Parathyroid adenoma (tissue), 2 donors: ENCODE results near the gene SPEG.

Experiments used
- H2AFZ ChIP-seq: fragments of 300-600 bp; sonication (generic); one replicate; pipeline ENCODE4 v1.7.0; 2017; ENCODE audit warnings: antibody characterized with exemption, mild to moderate bottlenecking
- H3K27ac ChIP-seq: fragments of 300-600 bp; sonication (generic); one replicate; pipeline ENCODE4 v1.7.0; 2017
- H3K27me3 ChIP-seq: fragments of 300-600 bp; sonication (generic); one replicate; pipeline ENCODE4 v1.7.0; 2017; ENCODE audit warnings: low read length; ENCODE audit not compliant: control insufficient read depth, insufficient read depth
- H3K36me3 ChIP-seq: fragments of 300-600 bp; sonication (generic); one replicate; pipeline ENCODE4 v1.7.0; 2017; ENCODE audit warnings: low read length; ENCODE audit not compliant: control insufficient read depth, insufficient read depth
- H3K4me1 ChIP-seq: fragments of 300-600 bp; sonication (generic); one replicate; pipeline ENCODE4 v1.7.0; 2017; ENCODE audit warnings: control low read depth
- H3K4me2 ChIP-seq: fragments of 300-600 bp; sonication (generic); one replicate; pipeline ENCODE4 v1.7.0; 2017; ENCODE audit warnings: low read length
- H3K4me3 ChIP-seq: fragments of 300-600 bp; sonication (generic); one replicate; pipeline ENCODE4 v1.7.0; 2017; ENCODE audit warnings: low read depth, low read length
- H3K79me2 ChIP-seq: fragments of 300-600 bp; sonication (generic); one replicate; pipeline ENCODE4 v1.7.0; 2017; ENCODE audit warnings: control low read depth
- H3K9ac ChIP-seq: fragments of 300-600 bp; sonication (generic); one replicate; pipeline ENCODE4 v1.7.0; 2017; ENCODE audit warnings: mild to moderate bottlenecking
- H3K9me3 ChIP-seq: fragments of 300-600 bp; sonication (generic); one replicate; pipeline ENCODE4 v1.7.0; 2017; ENCODE audit warnings: low read length; ENCODE audit not compliant: control insufficient read depth
- CTCF ChIP-seq: fragments of 300-600 bp; sonication (generic); IDR thresholded peaks from one replicate; pipeline ENCODE4 v1.7.0; 2017; ENCODE audit warnings: antibody characterized with exemption, mild to moderate bottlenecking
- donor health status: primary hyperparathyroidism.

SPEG gene

GRCh38 chr2:219478916-219479315 is 44.3 kb downstream of the SPEG start:
- H3K9ac ChIP-seq = no peak overlapping the region
- H3K9me3 ChIP-seq = no peaks in the 10 kb centered on the region
- no peaks in the 10 kb centered on the region for H3K36me3 ChIP-seq
- H3K4me3 ChIP-seq = no peak overlapping the region
- no peaks in the 10 kb centered on the region for H3K79me2 ChIP-seq
- H3K4me1 ChIP-seq = no peaks in the 10 kb centered on the region
- no peak overlapping the region for H3K4me2 ChIP-seq
- H3K27me3 ChIP-seq = no peaks in the 10 kb centered on the region
- no peak for TF ChIP-seq CTCF
- H2AFZ ChIP-seq = no peak overlapping the region
- no peak overlapping the region for H3K27ac ChIP-seq

GRCh38 chr2:219480004-219480403 is 45.4 kb downstream of the SPEG start:
- no peak overlapping the region for H3K4me2 ChIP-seq
- H3K79me2 ChIP-seq = no peaks in the 10 kb centered on the region
- H3K9me3 ChIP-seq = no peaks in the 10 kb centered on the region
- H3K9ac ChIP-seq = no peak overlapping the region
- TF ChIP-seq CTCF = no peak
- no peaks in the 10 kb centered on the region for H3K27me3 ChIP-seq
- no peaks in the 10 kb centered on the region for H3K36me3 ChIP-seq
- H2AFZ ChIP-seq = no peak overlapping the region
- H3K27ac ChIP-seq = no peak overlapping the region
- no peaks in the 10 kb centered on the region for H3K4me1 ChIP-seq
- H3K4me3 ChIP-seq = no peak overlapping the region

GRCh38 chr2:219482674-219483405 is 48.2 kb downstream of the SPEG start:
- Histone ChIP-seq H3K27me3 (no peaks in the 10 kb centered on the region), H3K9me3 (no peaks in the 10 kb centered on the region), H3K4me2 (no peak overlapping the region), H3K4me1 (peaks cover 7% of the 10 kb centered on the region), H3K36me3 (no peaks in the 10 kb centered on the region), H3K4me3 (no peak overlapping the region), H3K9ac (no peak overlapping the region), H2AFZ (no peak overlapping the region), H3K27ac (no peak overlapping the region), H3K79me2 (no peaks in the 10 kb centered on the region)
- no peak for TF ChIP-seq CTCF

GRCh38 chr2:219483451-219484342 is 49.1 kb downstream of the SPEG start:
- TF ChIP-seq CTCF = no peak
- Histone ChIP-seq H3K4me1 (peaks cover 7% of the 10 kb centered on the region), H3K4me3 (no peak overlapping the region), H3K9me3 (no peaks in the 10 kb centered on the region), H3K27ac (no peak overlapping the region), H3K9ac (no peak overlapping the region), H3K36me3 (no peaks in the 10 kb centered on the region), H2AFZ (no peak overlapping the region), H3K4me2 (peak overlapping the region; percentile 17), H3K79me2 (no peaks in the 10 kb centered on the region), H3K27me3 (no peaks in the 10 kb centered on the region)
